GM12878 (cell line): ENCODE measurements around the gene FKBP7. TPM values are rescaled to one million over a fixed set of nuclear protein-coding genes. Genes with fewer than 3 reads are reported as not detected.

ENCODE experiments used
- ATAC-seq: fragments of 200-7000 bp; cut with Tn5 transposase; 3 replicates; pipeline ENCODE4 v1.9.1; 2020; ENCODE audit warnings: mild to moderate bottlenecking, moderate library complexity
- BruUV-seq: library from RNA; stranded (reverse); fragments of 400-500 nt; replicated peaks from 2 replicates; lab custom pipeline; 2021; lab: Mats Ljungman, UMichigan
- CTCF ChIA-PET: fragments of 300-600 bp; sonication (Branson Sonifier 250); formaldehyde crosslinking; extraction: SDS; loops from one replicate; lab custom pipeline; 2021; ENCODE audit warnings: inconsistent platforms; lab: Yijun Ruan, JAX
- POLR2A ChIA-PET: fragments of 350-600 bp; formaldehyde crosslinking; extraction: SDS; loops from one replicate; lab custom pipeline; 2021; ENCODE audit warnings: inconsistent platforms; lab: Charles Lee
- RAD21 ChIA-PET: fragments of 300-600 bp; sonication (Branson Sonifier 250); formaldehyde crosslinking; loops from one replicate; lab custom pipeline; 2023; ENCODE audit warnings: antibody characterized with exemption; ENCODE audit not compliant: unreplicated experiment; lab: Charles Lee
- SMC1A ChIA-PET: fragments of 300-600 bp; sonication (Branson Sonifier 250); formaldehyde crosslinking; loops from one replicate; lab custom pipeline; 2023; ENCODE audit not compliant: unreplicated experiment, uncharacterized antibody; lab: Charles Lee
- DNase-seq: peaks from one replicate; pipeline ENCODE4 v3.0.0-alpha.2; 2011; ENCODE audit warnings: low read depth, low spot score
- FAIRE-seq: peaks from 3 replicates; lab custom pipeline; 2011; peaks lifted over from hg19 to GRCh38; lab: Jason Lieb, UNC
- H2AFZ ChIP-seq: 2 replicates; pipeline ENCODE4 v1.6.0; 2011; ENCODE audit warnings: low read depth, low read length, control low read depth; ENCODE audit not compliant: control insufficient read depth
- H3K27ac ChIP-seq: 2 replicates; pipeline ENCODE4 v1.5.1; 2011; ENCODE audit warnings: control low read depth; ENCODE audit not compliant: control insufficient read depth, insufficient read depth
- H3K27me3 ChIP-seq, 2 experiments: replicated peaks in 1 of 2; 2 replicates each; pipeline versions ENCODE4 v1.6.0 to v1.6.1; 2011; ENCODE audit warnings: low read length in 1 of 2; ENCODE audit not compliant: control insufficient read depth in 2 of 2, insufficient read depth in 2 of 2
- H3K36me3 ChIP-seq, 2 experiments: 2 replicates each; pipeline ENCODE4 v1.5.1; 2011; ENCODE audit warnings: low read length in 1 of 2; ENCODE audit not compliant: control insufficient read depth in 2 of 2, insufficient read depth in 2 of 2
- H3K4me1 ChIP-seq: 2 replicates; pipeline ENCODE4 v1.6.1; 2011; ENCODE audit warnings: mild to moderate bottlenecking, low read length, moderate library complexity, mixed read lengths; ENCODE audit not compliant: control insufficient read depth, insufficient read depth
- H3K4me2 ChIP-seq: 2 replicates; pipeline ENCODE4 v1.6.0; 2011; ENCODE audit warnings: control low read depth; ENCODE audit not compliant: control insufficient read depth, insufficient read depth
- H3K4me3 ChIP-seq: fragments of 200-600 bp; sonication (generic); 2 replicates; pipeline ENCODE4 v1.5.1; 2016
- H3K79me2 ChIP-seq: 2 replicates; pipeline ENCODE4 v1.6.0; 2011; ENCODE audit warnings: low read length; ENCODE audit not compliant: control insufficient read depth, insufficient read depth
- H3K9ac ChIP-seq: 2 replicates; pipeline ENCODE4 v1.8.0; 2011; ENCODE audit warnings: low read length, control low read depth, mixed read lengths; ENCODE audit not compliant: control insufficient read depth, insufficient read depth
- H3K9me3 ChIP-seq: replicated peaks from 3 replicates; pipeline ENCODE4 v1.5.1; 2011; ENCODE audit warnings: mild to moderate bottlenecking, low read length; ENCODE audit not compliant: control insufficient read depth, insufficient read depth
- H4K20me1 ChIP-seq: 2 replicates; pipeline ENCODE4 v1.6.0; 2011; ENCODE audit not compliant: control insufficient read depth, insufficient read depth
- BMI1 ChIP-seq: fragments of 450-650 bp; IDR thresholded peaks from 2 replicates; pipeline ENCODE4 v1.6.1; 2016; ENCODE audit warnings: mild to moderate bottlenecking, moderate library complexity, borderline replicate concordance
- CHD2 ChIP-seq: IDR thresholded peaks from 2 replicates; pipeline ENCODE4 v1.6.1; 2011; ENCODE audit warnings: low read depth, low read length, improper control_type of control experiment, borderline replicate concordance
- FOXM1 ChIP-seq: IDR thresholded peaks from 2 replicates; pipeline ENCODE4 v1.6.1; 2012; ENCODE audit warnings: low read depth, mild to moderate bottlenecking, inconsistent platforms, low read length, moderate library complexity
- GABPA ChIP-seq: IDR thresholded peaks from 2 replicates; pipeline ENCODE4 v1.6.1; 2014; ENCODE audit warnings: antibody characterized with exemption, low read depth, mild to moderate bottlenecking, inconsistent platforms
- MYC ChIP-seq: IDR thresholded peaks from 2 replicates; pipeline ENCODE4 v1.6.1; 2011; ENCODE audit warnings: mild to moderate bottlenecking, low read length, moderate library complexity, inconsistent platforms; ENCODE audit not compliant: insufficient read depth, insufficient replicate concordance, insufficient read length, severe bottlenecking
- NFXL1 ChIP-seq: fragments of 450-650 bp; IDR thresholded peaks from 2 replicates; pipeline ENCODE4 v1.6.1; 2017; ENCODE audit warnings: antibody characterized with exemption, mild to moderate bottlenecking, borderline replicate concordance
- ZNF207 ChIP-seq: fragments of 450-650 bp; IDR thresholded peaks from 2 replicates; pipeline ENCODE4 v1.6.1; 2014; ENCODE audit warnings: antibody characterized with exemption, mild to moderate bottlenecking, borderline replicate concordance
- WGBS: methylation state at CpG from one replicate; pipeline ENCODE4 v1.1.6; 2016; ENCODE audit warnings: low lambda C conversion rate; ENCODE audit not compliant: insufficient replicate concordance, insufficient coverage; ENCODE audit errors: missing lambda C conversion rate; 5-methylcytosine and 5-hydroxymethylcytosine counted together
- in situ Hi-C: fragments of 300-500 bp; cut with MboI; formaldehyde crosslinking; loops from 9 replicates; pipeline ENCODE4 v1.14.3; 2018; ENCODE audit warnings: mixed read lengths
- intact Hi-C: fragments of 100-400 bp; cut with micrococcal nuclease; formaldehyde crosslinking; loops from one replicate; pipeline ENCODE4 v1.14.2; 2022; ENCODE audit not compliant: unreplicated experiment
- polyA plus RNA-seq, 11 experiments: library from polyadenylated mRNA; depleted of rRNA in 4 of 11; unstranded in 6 of 11; stranded (reverse) in 5 of 11; fragments of >200 nt; fragmentation: Nextera tagmentation in 4 of 11; fragmentation: Illumina TruSeq in 1 of 11; extraction: Ambion mirVana in 4 of 11; extraction: Trizol in 1 of 11; gene quantifications; 1 replicate in 1 of 11; 2 replicates in 10 of 11; pipeline versions ENCODE4 v1.2.1 to v1.2.3, GENCODE V29; 2011 to 2016; ENCODE audit warnings: inconsistent platforms in 2 of 11, missing spikeins in 2 of 11, low read depth in 1 of 11
- total RNA-seq, 4 experiments: library from RNA; depleted of rRNA in 3 of 4; stranded (reverse); fragments of >200 nt in 3 of 4; fragmentation: Illumina TruSeq in 1 of 4; extraction: Trizol in 1 of 4; gene quantifications; 2 replicates each; pipeline versions ENCODE4 v1.2.1 to v1.2.3, GENCODE V29; 2013 to 2021
- TF ChIP-seq, protein P1 (sequence below): IDR thresholded peaks from 2 replicates; pipeline ENCODE4 v1.6.1; 2011; ENCODE audit warnings: low read depth, low read length, improper control_type of control experiment, borderline replicate concordance

FKBP7 gene
- total and polyA plus RNA-seq, 10 of the 15 experiments (the other 5 are each of a cell fraction or from before 2014, with no cell fraction given) = 5.6 to 16.7 (median 12.5) TPM

DNA sequence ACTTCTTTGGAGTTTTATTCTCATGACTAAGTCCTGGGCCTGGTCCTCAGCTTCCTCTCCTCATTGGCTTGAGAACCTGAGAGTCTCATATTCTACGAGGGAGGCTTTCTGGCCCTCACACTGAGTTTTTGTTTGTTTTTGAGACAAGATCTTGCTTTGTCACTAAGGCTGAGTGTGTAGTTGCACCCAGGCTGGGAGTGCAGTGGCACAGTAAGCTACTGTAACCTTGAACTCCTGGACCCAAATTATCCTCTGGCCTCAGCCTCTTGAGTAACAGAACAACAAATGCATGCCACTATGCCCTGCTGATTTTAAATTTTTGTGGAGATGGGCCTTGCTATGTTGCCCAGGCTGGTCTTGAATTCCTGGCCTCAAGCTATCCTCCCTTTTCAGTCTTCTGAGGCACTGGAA lies 50.0 kb downstream of the FKBP7 start:
- H3K27me3 ChIP-seq = no peaks in the 10 kb centered on the region
- no peak overlapping the region for H3K9ac ChIP-seq
- H3K79me2 ChIP-seq = no peaks in the 10 kb centered on the region
- H3K9me3 ChIP-seq = peaks cover 4% of the 10 kb centered on the region; the same call in 2 of the 3 replicates
- CTCF ChIA-PET = interaction anchor here (0.8 to 2.1 kb wide), 6 partner anchors 8 to 31 kb away, joined by 3 to 13 read pairs (median 4); no protein-coding TSS in a partner anchor
- no peak overlapping the region for H3K4me3 ChIP-seq
- SMC1A ChIA-PET = interaction anchor here (0.8 to 2.4 kb wide), 6 partner anchors 9 to 23 kb away, joined by 3 to 10 read pairs (median 4); partner anchors contain the start of genes PJVK and PRKRA
- no peak for TF ChIP-seq CHD2
- H3K27ac ChIP-seq = no peak overlapping the region
- ATAC-seq = no peak
- intact Hi-C loops = no loop called here
- H3K36me3 ChIP-seq = peaks cover 4 to 37% of the 10 kb centered on the region in 2 experiments
- BruUV-seq = no TSS peak
- DNase-seq = no peak
- in situ Hi-C loops = no loop called here
- FAIRE-seq = no peak
- no peak overlapping the region for H2AFZ ChIP-seq
- POLR2A ChIA-PET = interaction anchor here (0.6 to 1.0 kb wide), 2 partner anchors 21 to 720 kb away, joined by 3 to 4 read pairs; no protein-coding TSS in a partner anchor
- no peaks in the 10 kb centered on the region for H3K4me1 ChIP-seq
- RAD21 ChIA-PET = interaction anchor here (2.0 kb wide), 1 partner anchor 9 kb away, joined by 7 read pairs; no protein-coding TSS in a partner anchor
- 89% methylated on average over 1 of the region's 1 CpG for WGBS
- H4K20me1 ChIP-seq = no peaks in the 10 kb centered on the region
- no peak overlapping the region for H3K4me2 ChIP-seq

DNA sequence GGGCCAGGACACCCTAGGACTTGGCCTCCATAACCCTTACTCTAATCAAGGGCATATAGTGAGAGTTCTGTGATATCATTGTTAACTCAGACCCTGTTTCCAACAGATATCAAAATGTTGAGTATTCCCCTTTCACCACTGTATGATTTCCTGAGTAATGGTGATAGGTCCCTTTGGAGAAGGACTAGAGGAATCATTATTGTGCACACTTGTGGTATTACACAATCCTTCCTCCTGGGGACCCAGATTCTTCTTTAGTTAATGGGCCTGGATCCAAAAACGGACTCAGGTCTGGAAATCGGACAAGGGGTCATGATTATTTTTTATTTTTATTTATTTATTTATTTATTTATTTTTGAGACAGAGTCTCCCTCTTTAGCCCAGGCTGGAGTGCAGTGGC lies 50.9 kb downstream of the FKBP7 start:
- H3K4me2 ChIP-seq = no peak overlapping the region
- POLR2A ChIA-PET = interaction anchor here (0.5 to 0.9 kb wide), 2 partner anchors 14 to 55 kb away, joined by 4 to 8 read pairs; no protein-coding TSS in a partner anchor
- BruUV-seq = no TSS peak
- SMC1A ChIA-PET = interaction anchor here (1.4 to 2.4 kb wide), 3 partner anchors 8 to 13 kb away, joined by 4 to 10 read pairs (median 6); no protein-coding TSS in a partner anchor
- TF ChIP-seq NFXL1 (no peak), BMI1 (no peak), FOXM1 (no peak), GABPA (no peak), ZNF207 (no peak), MYC (no peak)
- TF ChIP-seq, protein P1, sequence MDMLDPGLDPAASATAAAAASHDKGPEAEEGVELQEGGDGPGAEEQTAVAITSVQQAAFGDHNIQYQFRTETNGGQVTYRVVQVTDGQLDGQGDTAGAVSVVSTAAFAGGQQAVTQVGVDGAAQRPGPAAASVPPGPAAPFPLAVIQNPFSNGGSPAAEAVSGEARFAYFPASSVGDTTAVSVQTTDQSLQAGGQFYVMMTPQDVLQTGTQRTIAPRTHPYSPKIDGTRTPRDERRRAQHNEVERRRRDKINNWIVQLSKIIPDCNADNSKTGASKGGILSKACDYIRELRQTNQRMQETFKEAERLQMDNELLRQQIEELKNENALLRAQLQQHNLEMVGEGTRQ = no peak
- WGBS = 100% methylated on average over 2 of the region's 2 CpGs
- FAIRE-seq (no peak), ATAC-seq (no peak), DNase-seq (no peak)
- no peak overlapping the region for H3K4me3 ChIP-seq
- no peaks in the 10 kb centered on the region for H3K4me1 ChIP-seq
- H3K79me2 ChIP-seq = no peaks in the 10 kb centered on the region
- H2AFZ ChIP-seq = no peak overlapping the region
- no peak overlapping the region for H3K27ac ChIP-seq
- peaks cover 4% of the 10 kb centered on the region; the same call in 2 of the 3 replicates for H3K9me3 ChIP-seq
- intact Hi-C loops = no loop called here
- peaks cover 4 to 30% of the 10 kb centered on the region in 2 experiments for H3K36me3 ChIP-seq
- no peaks in the 10 kb centered on the region for H4K20me1 ChIP-seq
- CTCF ChIA-PET = interaction anchor here (1.7 to 2.1 kb wide), 2 partner anchors 9 to 30 kb away, joined by 6 to 13 read pairs; no protein-coding TSS in a partner anchor
- H3K27me3 ChIP-seq = no peaks in the 10 kb centered on the region
- in situ Hi-C loops = no loop called here
- H3K9ac ChIP-seq = no peak overlapping the region
- RAD21 ChIA-PET = interaction anchor here (2.0 kb wide), 1 partner anchor 8 kb away, joined by 7 read pairs; no protein-coding TSS in a partner anchor
